Heart left ventricle (tissue), 13 donors: Measurements from ENCODE around the gene GATM.

ENCODE experiments used
- CTCF ChIP-seq, 12 donors: fragments of 200-600 bp; sonication (generic) in 4 of 12; IDR thresholded peaks; one replicate each; pipeline versions ENCODE4 v1.5.0 to v1.8.0; 2018 to 2022; ENCODE audit warnings: antibody characterized with exemption in 12 of 12, mild to moderate bottlenecking in 5 of 12
- POLR2A ChIP-seq, 2 donors: fragments of 450-650 bp; IDR thresholded peaks; one replicate each; pipeline ENCODE4 v1.6.1; 2017; ENCODE audit warnings: antibody characterized with exemption in 2 of 2, mild to moderate bottlenecking in 2 of 2, moderate library complexity in 2 of 2
- donor health status: ischemic (EF 13 %, LVEDD 7.1; RV severe dilation, severe dysfunction).
- donor health status: DM: no; HTN: yes; CAD: no.
- donor health status: DM: no; HTN: no; CAD: no.
- donor health status: ischemic (EF 25% LVEDD 6.9; RV normal size, moderate dysfunction).
- donor health status: ischemic (EF 25% LVEDD 5.7; RV mildly dilated, moderate dysfunction).
- donor health status: ischemic (EF 35%, LVEDD 5.7; RV mildly dilated, moderate dysfunction).
- donor health status: nonischemic (EF 11% LVEDD 7.7; RV severe dilation, severe dysfunction).
- donor health status: DM: yes; HTN: yes; CAD: no.
- donor health status: PGD.
- donor health status: ischemic (EF 29% LVEDD 5.4; RV normal size, mild dysfunction).
- donor health status: nonischemic (EF 23%, LVEDD 6.1; RV moderate dilation, normal function).

- TF ChIP-seq CTCF (IDR thresholded peaks at IDR 0.05) = no peak
- TF ChIP-seq POLR2A (IDR thresholded peaks at IDR 0.05) = no peak
Measured at GRCh38 chr15:45331972-45332371, 46.4 kb downstream of the GATM start.
